HFFc6 (cell line): ENCODE results near the gene PCCA. TPM values are rescaled to one million over a fixed set of nuclear protein-coding genes. Genes with fewer than 3 reads are reported as not detected.

Experiments used
- DNase-seq: peaks from one replicate; pipeline ENCODE4 v3.0.0-alpha.2; 2018
- H3K27ac Mint-ChIP-seq: 2 replicates; pipeline ENCODE4 v1.8.0; 2020; ENCODE audit warnings: mild to moderate bottlenecking, mixed read lengths
- H3K27me3 Mint-ChIP-seq: 2 replicates; pipeline ENCODE4 v1.8.0; 2021; ENCODE audit warnings: mild to moderate bottlenecking, moderate library complexity, mixed read lengths; ENCODE audit not compliant: insufficient read depth
- H3K36me3 Mint-ChIP-seq: 2 replicates; pipeline ENCODE4 v1.8.0; 2021; ENCODE audit warnings: low read depth, mixed read lengths
- H3K4me1 Mint-ChIP-seq: 2 replicates; pipeline ENCODE4 v1.8.0; 2020; ENCODE audit warnings: low read depth, mixed read lengths
- H3K4me3 Mint-ChIP-seq: 2 replicates; pipeline ENCODE4 v1.8.0; 2020; ENCODE audit warnings: mild to moderate bottlenecking, moderate library complexity, mixed read lengths
- H3K9me3 Mint-ChIP-seq: 2 replicates; pipeline ENCODE4 v1.8.0; 2020; ENCODE audit warnings: mild to moderate bottlenecking, mixed read lengths
- CTCF ChIP-seq: fragments of 200-600 bp; sonication (generic); IDR thresholded peaks from 2 replicates; pipeline ENCODE4 v1.5.0; 2021; ENCODE audit warnings: antibody characterized with exemption, mild to moderate bottlenecking
- total RNA-seq, 6 experiments: library from RNA; stranded (reverse); fragmentation: NEBNext Ultra II Directional; extraction: Animal tissue kit (Norgen Biotek cat#: 25700); gene quantifications; 2 replicates in 1 of 6; 3 replicates in 5 of 6; pipeline ENCODE4 v1.2.3, GENCODE V29; 2021

PCCA gene
- total RNA-seq, 6 experiments from 2014 or later: 12.9 to 16.9 (median 14.7) TPM

- peaks cover 34% of the 10 kb centered on the region for H3K4me1 Mint-ChIP-seq
Observed at GRCh38 chr13:100297413-100297812, 208.5 kb downstream of the PCCA start.

GRCh38 chr13:100298116-100298681 is 209.3 kb downstream of the PCCA start:
- H3K27ac Mint-ChIP-seq: no peak overlapping the region
- TF ChIP-seq CTCF: no peak
- H3K9me3 Mint-ChIP-seq: no peaks in the 10 kb centered on the region

More at GRCh38 chr13:100297413-100297812, 208.5 kb downstream of the PCCA start:
- Mint-ChIP-seq H3K36me3 (no peaks in the 10 kb centered on the region), H3K27ac (no peak overlapping the region), H3K27me3 (no peaks in the 10 kb centered on the region; the same call in 1 of the 2 replicates), H3K4me3 (no peak overlapping the region), H3K9me3 (no peaks in the 10 kb centered on the region)
- TF ChIP-seq CTCF: no peak
- DNase-seq: no peak

GRCh38 chr13:100298691-100299090 is 209.8 kb downstream of the PCCA start:
- TF ChIP-seq CTCF: no peak
- Mint-ChIP-seq H3K4me3 (no peak overlapping the region), H3K36me3 (no peaks in the 10 kb centered on the region), H3K9me3 (no peaks in the 10 kb centered on the region), H3K27me3 (no peaks in the 10 kb centered on the region; the same call in 1 of the 2 replicates), H3K27ac (no peak overlapping the region; the same call in 1 of the 2 replicates), H3K4me1 (peaks cover 33% of the 10 kb centered on the region)
- DNase-seq: no peak

More at GRCh38 chr13:100298116-100298681, 209.3 kb downstream of the PCCA start:
- Mint-ChIP-seq H3K27me3 (no peaks in the 10 kb centered on the region; the same call in 1 of the 2 replicates), H3K4me1 (peaks cover 33% of the 10 kb centered on the region), H3K4me3 (no peak overlapping the region), H3K36me3 (no peaks in the 10 kb centered on the region)
- no peak for DNase-seq

- DNase-seq: no peak
Observed at GRCh38 chr13:100300243-100300642, 211.3 kb downstream of the PCCA start.

GRCh38 chr13:100300708-100301107 is 211.8 kb downstream of the PCCA start:
- DNase-seq: no peak
- H3K4me3 Mint-ChIP-seq: no peak overlapping the region
- H3K27ac Mint-ChIP-seq: no peak overlapping the region
- TF ChIP-seq CTCF: no peak
- peaks cover 33% of the 10 kb centered on the region for H3K4me1 Mint-ChIP-seq
- H3K36me3 Mint-ChIP-seq: peaks cover 5% of the 10 kb centered on the region; the same call in 1 of the 2 replicates
- no peaks in the 10 kb centered on the region; the same call in 1 of the 2 replicates for H3K27me3 Mint-ChIP-seq
- no peaks in the 10 kb centered on the region for H3K9me3 Mint-ChIP-seq

More at GRCh38 chr13:100300243-100300642, 211.3 kb downstream of the PCCA start:
- H3K36me3 Mint-ChIP-seq: peaks cover 5% of the 10 kb centered on the region; the same call in 1 of the 2 replicates
- no peak overlapping the region for H3K4me3 Mint-ChIP-seq
- no peaks in the 10 kb centered on the region; the same call in 1 of the 2 replicates for H3K27me3 Mint-ChIP-seq
- H3K27ac Mint-ChIP-seq: no peak overlapping the region
- no peaks in the 10 kb centered on the region for H3K9me3 Mint-ChIP-seq
- peaks cover 33% of the 10 kb centered on the region for H3K4me1 Mint-ChIP-seq
- no peak for TF ChIP-seq CTCF
